ENCODE results near the gene FAAP100. TPM values are rescaled to one million over a fixed set of nuclear protein-coding genes. Genes with fewer than 3 reads are reported as not detected.

The FAAP100 gene
- total and polyA plus RNA-seq, 2 experiments from 2014 or later = 51.2 to 65.6 TPM

GRCh38 chr17:81557276-81558114 lies 5.3 kb upstream of the FAAP100 start:
- no peaks in the 10 kb centered on the region for H3K27me3 ChIP-seq
- DNase-seq (ENCODE audit: low read depth in 1 of 2, low spot score in 1 of 2) = no peak
- no peak for TF ChIP-seq CTCF (IDR thresholded peaks at IDR 0.05; ENCODE audit: low read depth, low read length)
- H3K4me3 ChIP-seq = no peak overlapping the region
- H3K36me3 ChIP-seq = peaks cover 34% of the 10 kb centered on the region
- peaks cover 33% of the 10 kb centered on the region for H3K4me1 ChIP-seq (ENCODE audit: low read depth)
- peak overlapping the region; percentile 82 for H3K27ac ChIP-seq
- no peaks in the 10 kb centered on the region for H3K9me3 ChIP-seq (ENCODE audit: low read depth)

DNA sequence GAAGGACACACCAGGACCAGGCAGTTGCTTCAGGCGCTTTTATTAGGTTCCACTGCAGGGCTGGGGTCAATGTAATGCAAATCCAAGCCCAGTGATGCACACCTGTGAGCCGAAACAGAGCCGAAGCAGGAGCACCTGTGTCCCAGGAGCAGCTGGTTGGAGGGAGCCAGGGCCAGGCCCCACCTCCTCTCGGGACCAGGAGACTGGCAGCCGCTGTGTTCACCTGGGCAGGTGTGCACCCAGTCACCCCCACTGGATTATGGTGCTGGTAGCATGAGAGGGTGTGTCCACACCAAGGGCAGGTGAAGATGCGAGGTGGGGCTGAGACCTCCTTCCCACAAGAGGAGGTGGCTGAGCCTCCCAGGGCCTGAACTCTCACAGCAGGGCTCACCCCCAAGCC lies 4.7 kb upstream of the FAAP100 start:
- peak overlapping the region; percentile 82 for H3K27ac ChIP-seq
- H3K4me3 ChIP-seq = no peak overlapping the region
- no peak for TF ChIP-seq CTCF (IDR thresholded peaks at IDR 0.05; ENCODE audit: low read depth, low read length)
- H3K4me1 ChIP-seq (ENCODE audit: low read depth) = peaks cover 33% of the 10 kb centered on the region
- peaks cover 27% of the 10 kb centered on the region for H3K36me3 ChIP-seq
- no peaks in the 10 kb centered on the region for H3K27me3 ChIP-seq
- H3K9me3 ChIP-seq (ENCODE audit: low read depth) = no peaks in the 10 kb centered on the region
- DNase-seq (ENCODE audit: low read depth in 1 of 2, low spot score in 1 of 2) = no peak

- Histone ChIP-seq H3K4me3 (no peak overlapping the region), H3K27me3 (no peaks in the 10 kb centered on the region), H3K36me3 (peaks cover 22% of the 10 kb centered on the region), H3K27ac (peak overlapping the region; percentile 82), H3K4me1 (ENCODE audit: low read depth) (peaks cover 37% of the 10 kb centered on the region), H3K9me3 (ENCODE audit: low read depth) (no peaks in the 10 kb centered on the region)
- peak in 1 of 2 donors; percentile 70 for DNase-seq (ENCODE audit: low read depth in 1 of 2, low spot score in 1 of 2)
- no peak for TF ChIP-seq CTCF (IDR thresholded peaks at IDR 0.05; ENCODE audit: low read depth, low read length)
Observed at GRCh38 chr17:81556175-81556691, 4.1 kb upstream of the FAAP100 start.

GRCh38 chr17:81553616-81554181 lies 1.5 kb upstream of the FAAP100 start:
- no peak for TF ChIP-seq CTCF (IDR thresholded peaks at IDR 0.05; ENCODE audit: low read depth, low read length)
- peak in 1 of 2 donors; percentile 95 for DNase-seq (ENCODE audit: low read depth in 1 of 2, low spot score in 1 of 2)
- Histone ChIP-seq H3K4me1 (ENCODE audit: low read depth) (peaks cover 37% of the 10 kb centered on the region), H3K36me3 (peaks cover 10% of the 10 kb centered on the region), H3K27me3 (no peaks in the 10 kb centered on the region), H3K4me3 (peak overlapping the region; percentile 92), H3K27ac (peak overlapping the region; percentile 72), H3K9me3 (ENCODE audit: low read depth) (no peaks in the 10 kb centered on the region)

DNA sequence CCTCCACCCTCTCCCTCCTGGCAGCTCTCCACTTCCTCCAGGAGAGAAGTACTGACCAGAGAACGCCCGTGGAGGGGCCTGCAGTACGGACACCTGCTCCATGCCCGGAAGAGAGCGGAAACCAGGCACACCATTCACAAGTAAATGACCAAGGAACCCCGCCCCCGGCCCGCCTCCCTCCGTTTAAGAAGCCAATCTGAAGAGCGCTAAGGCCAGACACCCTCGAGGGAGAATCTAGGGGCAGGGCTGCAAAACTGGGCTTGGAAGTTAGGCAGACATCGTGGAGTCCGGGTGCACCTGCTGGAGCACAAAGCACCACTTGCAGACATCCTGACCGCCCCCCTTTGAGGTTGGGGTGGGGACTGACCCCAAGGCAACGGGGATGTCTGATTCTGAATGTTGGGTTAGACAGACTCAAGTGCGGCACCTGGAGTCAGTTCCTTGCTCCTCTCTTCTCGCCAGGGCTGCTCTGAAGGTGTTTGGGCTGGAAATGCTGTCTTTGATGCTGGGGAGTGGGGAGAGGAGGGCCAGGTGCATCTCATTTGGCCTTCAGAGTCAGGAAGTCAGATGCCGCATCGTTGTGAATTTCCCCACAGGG lies 964 bp upstream of the FAAP100 start:
- Histone ChIP-seq H3K36me3 (peaks cover 4% of the 10 kb centered on the region), H3K4me1 (ENCODE audit: low read depth) (peaks cover 37% of the 10 kb centered on the region), H3K27ac (peak overlapping the region; percentile 72), H3K4me3 (peak overlapping the region; percentile 92), H3K9me3 (ENCODE audit: low read depth) (no peaks in the 10 kb centered on the region), H3K27me3 (no peaks in the 10 kb centered on the region)
- DNase-seq (ENCODE audit: low read depth in 1 of 2, low spot score in 1 of 2) = peak; percentile 82 to 89
- TF ChIP-seq CTCF (IDR thresholded peaks at IDR 0.05; ENCODE audit: low read depth, low read length) = no peak
